Mesenchymal stem cell (in vitro differentiated cells and primary cell): ENCODE results near the gene KCNMB1.

Source experiments
- DNase-seq: peaks from one replicate; pipeline ENCODE4 v3.0.0-alpha.2; 2013
- H2AFZ ChIP-seq: one replicate; pipeline ENCODE4 v1.6.1; 2013; ENCODE audit warnings: low read depth, mild to moderate bottlenecking, control low read depth, inconsistent platforms, low read length, moderate library complexity
- H2AK5ac ChIP-seq: 2 replicates; pipeline ENCODE4 v1.6.1; 2013; ENCODE audit warnings: low read length, moderate library complexity, mild to moderate bottlenecking, inconsistent platforms; ENCODE audit not compliant: severe bottlenecking
- H2BK120ac ChIP-seq: one replicate; pipeline ENCODE4 v1.6.1; 2013; ENCODE audit warnings: low read depth, mild to moderate bottlenecking, inconsistent platforms, low read length, moderate library complexity
- H2BK12ac ChIP-seq, 2 experiments: one replicate each; pipeline ENCODE4 v1.6.1; 2013; ENCODE audit warnings: inconsistent platforms in 2 of 2, low read length in 2 of 2, mild to moderate bottlenecking in 2 of 2, moderate library complexity in 2 of 2, control low read depth in 1 of 2
- H2BK15ac ChIP-seq: one replicate; pipeline ENCODE4 v1.6.1; 2013; ENCODE audit warnings: mild to moderate bottlenecking, low read depth, inconsistent platforms; ENCODE audit not compliant: poor library complexity, severe bottlenecking
- H2BK5ac ChIP-seq: 2 replicates; pipeline ENCODE4 v1.6.1; 2013; ENCODE audit warnings: low read depth, mild to moderate bottlenecking, low read length, control low read depth, inconsistent platforms; ENCODE audit not compliant: poor library complexity, severe bottlenecking
- H3K14ac ChIP-seq, 2 experiments: one replicate each; pipeline ENCODE4 v1.6.1; 2013; ENCODE audit warnings: inconsistent platforms in 2 of 2, low read length in 2 of 2, control low read depth in 1 of 2, mild to moderate bottlenecking in 1 of 2, moderate library complexity in 1 of 2
- H3K18ac ChIP-seq, 2 experiments: one replicate each; pipeline ENCODE4 v1.6.1; 2013; ENCODE audit warnings: inconsistent platforms in 2 of 2, low read length in 2 of 2, control low read depth in 1 of 2, low read depth in 1 of 2, mild to moderate bottlenecking in 1 of 2
- H3K23ac ChIP-seq, 2 experiments: one replicate each; pipeline ENCODE4 v1.6.1; 2013; ENCODE audit warnings: inconsistent platforms in 2 of 2, low read length in 2 of 2, mild to moderate bottlenecking in 2 of 2, moderate library complexity in 2 of 2, control low read depth in 1 of 2
- H3K27ac ChIP-seq: 2 replicates; pipeline ENCODE4 v1.5.1; 2013; ENCODE audit warnings: mild to moderate bottlenecking, moderate library complexity, low read length, control low read depth, inconsistent platforms; ENCODE audit not compliant: poor library complexity, severe bottlenecking
- H3K27me3 ChIP-seq, 2 experiments: 2 replicates each; pipeline versions ENCODE4 v1.6.1 to v1.7.0; 2013; ENCODE audit warnings: low read length in 2 of 2, mild to moderate bottlenecking in 2 of 2, moderate library complexity in 2 of 2, control low read depth in 1 of 2, inconsistent platforms in 1 of 2; ENCODE audit not compliant: control insufficient read depth in 1 of 2, insufficient read depth in 1 of 2
- H3K36me3 ChIP-seq, 2 experiments: 2 replicates each; pipeline versions ENCODE4 v1.6.1 to v1.7.0; 2013; ENCODE audit warnings: low read length in 2 of 2, control low read depth in 1 of 2, inconsistent platforms in 1 of 2, low read depth in 1 of 2, mild to moderate bottlenecking in 1 of 2; ENCODE audit not compliant: insufficient read depth in 2 of 2, control insufficient read depth in 1 of 2
- H3K4ac ChIP-seq, 2 experiments: one replicate each; pipeline ENCODE4 v1.6.1; 2013; ENCODE audit warnings: inconsistent platforms in 2 of 2, low read length in 2 of 2, mild to moderate bottlenecking in 2 of 2, moderate library complexity in 2 of 2, control low read depth in 1 of 2, low read depth in 1 of 2
- H3K4me1 ChIP-seq: 2 replicates; pipeline ENCODE4 v1.6.1; 2013; ENCODE audit warnings: low read depth, low read length, control low read depth; ENCODE audit not compliant: control insufficient read depth, insufficient read depth
- H3K4me2 ChIP-seq: 2 replicates; pipeline ENCODE4 v1.6.1; 2013; ENCODE audit warnings: low read length, mild to moderate bottlenecking, inconsistent platforms; ENCODE audit not compliant: poor library complexity, severe bottlenecking
- H3K4me3 ChIP-seq, 2 experiments: 2 replicates each; pipeline versions ENCODE4 v1.5.1 to v1.7.0; 2013; ENCODE audit warnings: low read length in 2 of 2, mild to moderate bottlenecking in 2 of 2, control low read depth in 1 of 2, low read depth in 1 of 2; ENCODE audit not compliant: insufficient read depth in 1 of 2
- H3K79me1 ChIP-seq: replicated peaks from 2 replicates; pipeline ENCODE4 v1.6.1; 2013; ENCODE audit warnings: mild to moderate bottlenecking, control low read depth, low read length, inconsistent platforms; ENCODE audit not compliant: poor library complexity, severe bottlenecking
- H3K9ac ChIP-seq: 2 replicates; pipeline ENCODE4 v1.7.0; 2013; ENCODE audit warnings: mild to moderate bottlenecking, low read length, moderate library complexity
- H3K9me3 ChIP-seq: 2 replicates; pipeline ENCODE4 v1.7.0; 2013; ENCODE audit warnings: mild to moderate bottlenecking, low read length; ENCODE audit not compliant: control insufficient read depth
- H4K8ac ChIP-seq: one replicate; pipeline ENCODE4 v1.6.1; 2013; ENCODE audit warnings: inconsistent platforms, mild to moderate bottlenecking, low read length, moderate library complexity
- H4K91ac ChIP-seq: one replicate; pipeline ENCODE4 v1.6.1; 2013; ENCODE audit warnings: mild to moderate bottlenecking, low read length, inconsistent platforms
- WGBS: methylation state at CpG from one replicate; pipeline ENCODE4 v1.1.7; 2013; ENCODE audit warnings: mixed read lengths; 5-methylcytosine and 5-hydroxymethylcytosine counted together

KCNMB1 gene

DNA sequence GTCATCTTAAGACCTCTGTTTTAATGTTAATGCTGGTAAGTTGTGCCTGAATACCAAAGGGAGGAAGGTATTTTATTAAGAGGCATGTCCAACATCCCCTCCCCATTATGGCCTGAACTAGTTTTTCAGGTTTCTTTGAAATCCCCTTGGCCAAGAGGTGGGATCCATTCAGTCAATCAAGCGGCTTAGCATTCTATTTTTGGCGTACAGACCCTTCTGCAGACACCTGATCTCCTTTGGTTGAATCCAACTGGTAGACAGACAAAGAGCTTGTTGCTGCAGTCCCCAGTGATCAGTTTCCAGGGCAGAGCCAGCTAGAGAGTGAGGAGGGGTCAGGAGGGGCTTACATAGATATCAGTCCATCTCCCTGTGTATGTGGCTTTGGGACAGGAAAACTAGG is 7.9 kb upstream of the KCNMB1 start:
- no peak overlapping the region for H2BK5ac ChIP-seq
- H3K9me3 ChIP-seq: no peaks in the 10 kb centered on the region
- H2BK12ac ChIP-seq: no peak overlapping the region
- no peak overlapping the region for H3K9ac ChIP-seq
- no peak overlapping the region for H3K4me2 ChIP-seq
- H2BK120ac ChIP-seq: no peak overlapping the region
- H2AK5ac ChIP-seq: no peak overlapping the region
- H3K4me1 ChIP-seq: peaks cover 3% of the 10 kb centered on the region
- no peak overlapping the region for H3K18ac ChIP-seq
- no peak overlapping the region for H3K4ac ChIP-seq
- peaks cover 23 to 38% of the 10 kb centered on the region in 2 experiments for H3K27me3 ChIP-seq
- WGBS: 60% methylated on average over 2 of the region's 2 CpGs
- no peaks in the 10 kb centered on the region for H3K36me3 ChIP-seq
- no peak overlapping the region for H4K8ac ChIP-seq
- H2BK15ac ChIP-seq: no peak overlapping the region
- no peaks in the 10 kb centered on the region for H3K79me1 ChIP-seq
- no peak overlapping the region for H3K4me3 ChIP-seq
- no peak for DNase-seq
- H3K23ac ChIP-seq: no peak overlapping the region
- no peak overlapping the region for H2AFZ ChIP-seq
- no peak overlapping the region for H4K91ac ChIP-seq
- no peak overlapping the region for H3K14ac ChIP-seq
- no peak overlapping the region for H3K27ac ChIP-seq

DNA sequence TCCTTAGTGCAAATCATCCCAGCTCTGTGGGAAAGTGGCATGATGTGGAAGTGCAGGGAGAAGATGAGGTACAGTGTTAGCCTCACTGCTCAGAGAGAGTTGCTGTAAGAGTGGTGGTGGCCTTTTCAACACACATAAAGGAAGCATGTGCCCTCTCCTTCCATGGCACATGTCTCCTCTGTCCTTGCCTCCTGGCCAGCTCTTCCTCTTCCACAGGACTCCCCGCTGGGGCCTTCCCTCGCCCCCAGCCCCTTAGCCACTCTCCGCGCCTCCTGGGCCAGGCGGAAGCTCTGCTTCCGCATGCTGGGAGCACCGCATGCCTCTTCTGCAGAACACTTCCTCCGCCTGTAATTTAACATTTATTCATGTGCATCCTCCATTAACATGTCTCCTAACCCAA is 4.8 kb upstream of the KCNMB1 start:
- WGBS: 67% methylated on average over 8 of the region's 8 CpGs

DNA sequence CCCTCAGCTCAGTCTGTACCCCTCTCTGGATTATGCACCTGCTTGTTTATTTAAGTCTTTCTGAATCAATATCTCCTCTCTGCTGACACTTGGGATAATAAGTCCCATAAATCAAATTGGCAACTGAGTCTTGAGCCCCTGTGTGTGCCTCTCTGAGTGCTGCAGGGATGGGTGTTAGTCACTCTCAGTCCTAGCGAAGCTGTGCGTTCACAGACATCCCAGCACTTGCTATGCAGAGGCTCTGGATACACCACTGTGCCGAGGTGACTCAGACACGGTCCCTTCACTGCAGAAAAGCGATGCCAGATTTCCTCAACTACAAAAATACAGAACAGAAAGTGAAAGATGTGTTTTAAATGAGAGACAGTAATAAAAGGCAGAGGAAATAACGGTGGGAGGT is 4.1 kb upstream of the KCNMB1 start:
- peaks cover 4% of the 10 kb centered on the region for H3K4me1 ChIP-seq
- no peak overlapping the region for H3K9ac ChIP-seq
- H2AFZ ChIP-seq: no peak overlapping the region
- no peak overlapping the region for H3K4me2 ChIP-seq
- H2BK15ac ChIP-seq: no peak overlapping the region
- DNase-seq: peak; percentile 3
- H3K14ac ChIP-seq: no peak overlapping the region
- no peaks in the 10 kb centered on the region for H3K36me3 ChIP-seq
- no peak overlapping the region for H3K18ac ChIP-seq
- no peak overlapping the region for H3K4ac ChIP-seq
- no peak overlapping the region for H2BK120ac ChIP-seq
- no peaks in the 10 kb centered on the region for H3K79me1 ChIP-seq
- 42% methylated on average over 3 of the region's 6 CpGs for WGBS
- no peak overlapping the region for H2BK12ac ChIP-seq
- peaks cover 48 to 69% of the 10 kb centered on the region in 2 experiments for H3K27me3 ChIP-seq
- no peak overlapping the region for H3K23ac ChIP-seq
- no peak overlapping the region for H2AK5ac ChIP-seq
- no peak overlapping the region for H3K27ac ChIP-seq
- H3K9me3 ChIP-seq: no peaks in the 10 kb centered on the region
- no peak overlapping the region for H4K8ac ChIP-seq
- no peak overlapping the region for H4K91ac ChIP-seq
- no peak overlapping the region for H2BK5ac ChIP-seq
- no peak overlapping the region for H3K4me3 ChIP-seq

More for the DNA sequence above, 4.8 kb upstream of the KCNMB1 start:
- Histone ChIP-seq H3K9me3 (no peaks in the 10 kb centered on the region), H3K23ac (no peak overlapping the region), H2BK120ac (no peak overlapping the region), H2AK5ac (no peak overlapping the region), H3K4me2 (no peak overlapping the region), H3K4me1 (peaks cover 4% of the 10 kb centered on the region), H4K8ac (no peak overlapping the region), H3K79me1 (no peaks in the 10 kb centered on the region), H4K91ac (no peak overlapping the region), H3K4me3 (no peak overlapping the region), H2BK12ac (no peak overlapping the region), H3K27me3 (peaks cover 42 to 66% of the 10 kb centered on the region in 2 experiments), H2AFZ (no peak overlapping the region), H3K9ac (no peak overlapping the region), H2BK15ac (no peak overlapping the region), H3K27ac (no peak overlapping the region), H3K14ac (no peak overlapping the region), H2BK5ac (no peak overlapping the region), H3K18ac (no peak overlapping the region), H3K4ac (no peak overlapping the region), H3K36me3 (no peaks in the 10 kb centered on the region)
- no peak for DNase-seq

DNA sequence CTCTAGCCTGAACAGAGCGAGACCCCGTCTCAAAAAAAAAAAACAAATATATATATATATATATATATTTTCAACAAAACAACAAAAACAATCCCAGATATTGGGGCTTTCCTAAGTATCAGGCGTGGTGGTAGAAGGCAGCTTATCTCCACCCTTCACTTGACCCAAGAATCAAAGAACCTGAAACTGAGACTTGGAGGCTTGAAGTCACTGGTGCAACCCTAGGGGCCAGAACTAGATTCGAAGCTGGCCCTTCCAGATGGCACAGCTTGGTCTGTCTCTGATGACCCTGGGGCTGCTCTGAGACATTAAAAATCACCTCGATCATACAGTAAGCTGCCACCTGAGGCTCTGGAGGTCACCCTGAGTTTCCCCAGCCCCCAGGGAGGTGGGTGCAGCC is 1.3 kb upstream of the KCNMB1 start:
- no peak overlapping the region for H3K14ac ChIP-seq
- H3K4ac ChIP-seq: no peak overlapping the region
- no peaks in the 10 kb centered on the region for H3K9me3 ChIP-seq
- H2BK15ac ChIP-seq: no peak overlapping the region
- peaks cover 4% of the 10 kb centered on the region for H3K4me1 ChIP-seq
- H3K4me3 ChIP-seq: no peak overlapping the region
- H2BK12ac ChIP-seq: no peak overlapping the region
- WGBS: 92% methylated on average over 3 of the region's 5 CpGs
- DNase-seq: no peak
- no peak overlapping the region for H3K4me2 ChIP-seq
- no peak overlapping the region for H3K27ac ChIP-seq
- H4K91ac ChIP-seq: no peak overlapping the region
- no peaks in the 10 kb centered on the region for H3K79me1 ChIP-seq
- H3K9ac ChIP-seq: no peak overlapping the region
- H2BK120ac ChIP-seq: no peak overlapping the region
- H3K27me3 ChIP-seq: peaks cover 49 to 59% of the 10 kb centered on the region in 2 experiments
- H2AK5ac ChIP-seq: no peak overlapping the region
- no peaks in the 10 kb centered on the region for H3K36me3 ChIP-seq
- no peak overlapping the region for H3K23ac ChIP-seq
- no peak overlapping the region for H3K18ac ChIP-seq
- peak overlapping the region; percentile 58 for H4K8ac ChIP-seq
- no peak overlapping the region for H2BK5ac ChIP-seq
- no peak overlapping the region for H2AFZ ChIP-seq
